ENCODE data around the gene WEE1.
"Not testable (repeated sequence)": the region's sequence is repeated elsewhere in the genome, so short reads cannot be mapped to it uniquely, and the experiment has no call there.

- not testable (repeated sequence) for TF ChIP-seq CTCF (IDR thresholded peaks at IDR 0.05 in 8 of 11, conservative IDR thresholded peaks at IDR 0.05 in 3 of 11); POLR2AphosphoS5 (IDR thresholded peaks at IDR 0.05); POLR2A (IDR thresholded peaks at IDR 0.05)
Measured at GRCh38 chr11:9623053-9623452, 49.6 kb downstream of the WEE1 start.

All from spleen (tissue), 7 donors.